A549 treated with CpdA at 1 μM for 4 hours (cell line): Measurements from ENCODE around the gene FASTKD3. TPM values are rescaled to one million over a fixed set of nuclear protein-coding genes. Genes with fewer than 3 reads are reported as not detected.

Experiments used
- total RNA-seq: library from RNA; stranded (reverse); fragments of 200-300 nt; extraction: Qiagen RNA extraction; gene quantifications from 5 replicates; pipeline ENCODE4 v1.2.3, GENCODE V29; 2022; ENCODE audit warnings: low read depth

FASTKD3 gene, protein sequence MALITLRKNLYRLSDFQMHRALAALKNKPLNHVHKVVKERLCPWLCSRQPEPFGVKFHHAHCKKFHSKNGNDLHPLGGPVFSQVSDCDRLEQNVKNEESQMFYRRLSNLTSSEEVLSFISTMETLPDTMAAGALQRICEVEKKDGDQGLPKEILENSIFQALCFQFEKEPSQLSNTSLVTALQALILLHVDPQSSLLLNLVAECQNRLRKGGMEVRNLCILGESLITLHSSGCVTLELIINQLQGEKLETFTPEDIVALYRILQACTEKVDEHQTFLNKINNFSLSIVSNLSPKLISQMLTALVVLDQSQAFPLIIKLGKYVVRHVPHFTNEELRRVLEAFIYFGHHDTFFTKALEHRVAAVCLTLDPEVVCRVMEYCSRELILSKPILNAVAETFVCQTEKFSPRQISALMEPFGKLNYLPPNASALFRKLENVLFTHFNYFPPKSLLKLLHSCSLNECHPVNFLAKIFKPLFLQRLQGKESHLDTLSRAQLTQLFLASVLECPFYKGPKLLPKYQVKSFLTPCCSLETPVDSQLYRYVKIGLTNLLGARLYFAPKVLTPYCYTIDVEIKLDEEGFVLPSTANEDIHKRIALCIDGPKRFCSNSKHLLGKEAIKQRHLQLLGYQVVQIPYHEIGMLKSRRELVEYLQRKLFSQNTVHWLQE
- 12.6 to 15.7 TPM (median 14.0 TPM) in 5 replicates for total RNA-seq

DNA sequence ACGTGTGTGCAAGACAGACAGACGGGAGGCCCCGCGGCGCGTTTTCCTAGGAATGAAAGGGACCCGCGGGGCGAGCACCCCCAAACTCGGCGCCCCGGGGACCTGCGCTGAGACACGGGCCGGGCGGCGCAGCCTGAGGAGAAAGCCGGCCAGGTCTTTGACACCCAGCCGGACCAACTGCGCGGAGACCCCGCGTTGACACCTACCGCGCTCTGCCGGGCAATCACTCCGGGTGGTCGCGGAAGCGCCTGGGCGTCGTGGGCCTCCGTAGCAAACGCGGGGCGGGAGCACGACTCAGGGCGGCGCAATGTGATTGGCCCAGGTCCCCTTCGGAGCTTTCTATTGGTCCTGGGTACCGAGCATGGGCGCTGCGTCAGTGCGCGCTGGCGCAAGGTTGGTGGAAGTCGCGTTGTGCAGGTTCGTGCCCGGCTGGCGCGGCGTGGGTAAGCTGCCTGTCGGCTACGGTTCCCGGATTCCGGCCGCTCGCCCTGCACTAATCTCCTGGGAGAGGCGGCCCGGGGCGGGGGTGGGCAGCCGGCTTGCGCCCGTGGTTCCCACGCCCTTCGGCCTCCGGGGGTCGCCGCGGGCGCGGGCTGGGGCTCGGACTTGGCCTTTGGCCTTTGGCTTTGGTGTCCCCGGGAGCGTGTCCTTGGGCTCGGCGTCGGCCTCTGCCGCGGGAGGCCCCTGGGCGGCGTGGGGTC, at the start of gene FASTKD3, which contains the start of gene MTRR:
Gene FASTKD3, minus strand, starts transcription at position 259 of the 701 bp plus-strand sequence. CDS start 948 bp downstream, outside the sequence.
Gene MTRR, plus strand, starts transcription at position 376 of the 701 bp plus-strand sequence. CDS start 1,647 bp downstream, outside the sequence.

GRCh38 chr5:7850395-7851239, 18.2 kb downstream of the FASTKD3 start, which contains the start of gene CFAP90:
Gene CFAP90 (minus strand): TSS chr5:7851133. CDS start chr5:7851021, 112 bp downstream.

Other genes with a start within 250 kb of the FASTKD3 start
- 0.10 to 0.59 TPM (median 0.51 TPM) in 5 replicates for gene CFAP90, start 17.9 kb downstream of the FASTKD3 start, total RNA-seq
- gene MTRR, start 117 bp upstream of the FASTKD3 start, total RNA-seq = 25.0 to 37.6 TPM (median 33.0 TPM) in 5 replicates